GM21825 (cell line): Measurements from ENCODE around the gene PREX1.

Source experiments
- ATAC-seq: cut with Tn5 transposase; IDR thresholded peaks from one replicate; pipeline ENCODE4 v1.9.1; 2021; ENCODE audit warnings: mild to moderate bottlenecking, moderate library complexity; ENCODE audit not compliant: unreplicated experiment

The PREX1 gene

GRCh38 chr20:48686238-48687116 lies 141.3 kb downstream of the PREX1 start:
- no peak for ATAC-seq

- no peak for ATAC-seq
Observed at GRCh38 chr20:48685300-48685699, 142.5 kb downstream of the PREX1 start.

GRCh38 chr20:48684501-48685041 lies 143.2 kb downstream of the PREX1 start:
- ATAC-seq, result no peak

- no peak for ATAC-seq
Observed at GRCh38 chr20:48683467-48684175, 144.2 kb downstream of the PREX1 start.

GRCh38 chr20:48682529-48683363 lies 145.1 kb downstream of the PREX1 start:
- no peak for ATAC-seq

GRCh38 chr20:48681873-48682426 lies 145.8 kb downstream of the PREX1 start:
- no peak for ATAC-seq

- no peak for ATAC-seq
Observed at GRCh38 chr20:48681201-48681872, 146.5 kb downstream of the PREX1 start.

GRCh38 chr20:48680650-48681049 lies 147.1 kb downstream of the PREX1 start:
- ATAC-seq, result no peak

GRCh38 chr20:48679599-48679998 lies 148.2 kb downstream of the PREX1 start:
- no peak for ATAC-seq

- ATAC-seq, result no peak
Observed at GRCh38 chr20:48679011-48679410, 148.8 kb downstream of the PREX1 start.

- no peak for ATAC-seq
Observed at GRCh38 chr20:48678421-48678820, 149.4 kb downstream of the PREX1 start.

GRCh38 chr20:48676795-48677460 lies 150.9 kb downstream of the PREX1 start:
- no peak for ATAC-seq

GRCh38 chr20:48676125-48676524 lies 151.7 kb downstream of the PREX1 start:
- ATAC-seq, result no peak

GRCh38 chr20:48674461-48674860 lies 153.3 kb downstream of the PREX1 start:
- no peak for ATAC-seq

GRCh38 chr20:48673507-48673906 lies 154.3 kb downstream of the PREX1 start:
- no peak for ATAC-seq

- no peak for ATAC-seq
Observed at GRCh38 chr20:48672324-48672723, 155.5 kb downstream of the PREX1 start.

GRCh38 chr20:48671141-48671540 lies 156.7 kb downstream of the PREX1 start:
- ATAC-seq, result no peak

GRCh38 chr20:48669946-48670605 lies 157.7 kb downstream of the PREX1 start:
- ATAC-seq, result no peak

- ATAC-seq, result no peak
Observed at GRCh38 chr20:48668451-48668946, 159.3 kb downstream of the PREX1 start.
